K562 (cell line): ENCODE measurements around the gene SLC24A1. TPM values are rescaled to one million over a fixed set of nuclear protein-coding genes. Genes with fewer than 3 reads are reported as not detected.

Experiments
- ATAC-seq: fragments of 200-7000 bp; cut with Tn5 transposase; 3 replicates; pipeline ENCODE4 v1.9.1; 2020; ENCODE audit warnings: moderate library complexity
- BruUV-seq: library from RNA; stranded (reverse); fragments of 400-500 nt; replicated peaks from 2 replicates; lab custom pipeline; 2021; lab: Mats Ljungman, UMichigan
- CTCF ChIA-PET: fragments of 300-600 bp; formaldehyde crosslinking; extraction: SDS; loops from one replicate; lab custom pipeline; 2021; ENCODE audit warnings: low intra/inter-chr PET ratio; lab: Yijun Ruan, JAX
- POLR2A ChIA-PET: fragments of 300-600, 350-650 bp; sonication (Branson Sonifier 250); formaldehyde crosslinking; extraction: SDS; loops from one replicate; lab custom pipeline; 2021; ENCODE audit warnings: antibody characterized with exemption, inconsistent platforms; lab: Yijun Ruan, JAX
- DNase-seq, 4 experiments: peaks; one replicate each; pipeline versions ENCODE4 v3.0.0 to v3.0.0-alpha.2; 2011 to 2018; ENCODE audit warnings: low spot score in 3 of 4, mixed read lengths in 3 of 4; ENCODE audit errors: extremely low read depth in 1 of 4
- FAIRE-seq: peaks from 2 replicates; lab custom pipeline; 2011; peaks lifted over from hg19 to GRCh38; lab: Jason Lieb, UNC
- H2AFZ ChIP-seq: 2 replicates; pipeline ENCODE4 v1.6.0; 2011; ENCODE audit warnings: low read depth, low read length, control low read depth, inconsistent platforms
- H3K27ac ChIP-seq: fragments of 200-600 bp; 3 replicates; pipeline ENCODE4 v1.8.0; 2011; ENCODE audit warnings: low read depth, mild to moderate bottlenecking, control low read depth, inconsistent platforms, low read length, moderate library complexity, mixed read lengths; ENCODE audit errors: extremely low read depth
- H3K27me3 ChIP-seq, 2 experiments: fragments of 300-600 bp in 1 of 2; 2 replicates in 1 of 2; 3 replicates in 1 of 2; pipeline versions ENCODE4 v1.6.0 to v1.8.0; 2011; ENCODE audit warnings: inconsistent platforms in 2 of 2, low read length in 2 of 2, mild to moderate bottlenecking in 1 of 2, mixed read lengths in 1 of 2, moderate library complexity in 1 of 2; ENCODE audit not compliant: control insufficient read depth in 2 of 2, insufficient read depth in 2 of 2
- H3K36me3 ChIP-seq: fragments of 300-600 bp; 3 replicates; pipeline ENCODE4 v1.8.0; 2011; ENCODE audit warnings: mild to moderate bottlenecking, low read length, inconsistent platforms; ENCODE audit not compliant: control insufficient read depth, insufficient read depth
- H3K4me1 ChIP-seq, 2 experiments: fragments of 200-600 bp in 1 of 2; replicated peaks in 1 of 2; 2 replicates in 1 of 2; 3 replicates in 1 of 2; pipeline versions ENCODE4 v1.5.1 to v1.8.0; 2011; ENCODE audit warnings: inconsistent platforms in 2 of 2, low read length in 2 of 2, mild to moderate bottlenecking in 1 of 2, mixed read lengths in 1 of 2, moderate library complexity in 1 of 2; ENCODE audit not compliant: control insufficient read depth in 2 of 2, insufficient read depth in 2 of 2
- H3K4me2 ChIP-seq: 2 replicates; pipeline ENCODE4 v1.6.1; 2011; ENCODE audit warnings: low read length, control low read depth, inconsistent platforms, mixed read lengths; ENCODE audit not compliant: insufficient read depth
- H3K4me3 ChIP-seq: fragments of 200-600 bp; sonication (generic), shearing (Covaris generic); 2 replicates; pipeline ENCODE4 v1.5.1; 2016; ENCODE audit warnings: control low read depth, inconsistent platforms
- H3K79me2 ChIP-seq: fragments of 200-600 bp; 3 replicates; pipeline ENCODE4 v1.8.0; 2011; ENCODE audit warnings: low read length, inconsistent platforms; ENCODE audit not compliant: control insufficient read depth, insufficient read depth
- H3K9ac ChIP-seq, 2 experiments: 2 replicates each; pipeline versions ENCODE4 v1.6.0 to v1.6.1; 2011; ENCODE audit warnings: low read depth in 2 of 2, low read length in 2 of 2, control low read depth in 1 of 2, inconsistent platforms in 1 of 2, mild to moderate bottlenecking in 1 of 2, mixed read lengths in 1 of 2; ENCODE audit not compliant: insufficient read depth in 1 of 2
- H3K9me1 ChIP-seq: one replicate; pipeline ENCODE4 v1.6.0; 2011; ENCODE audit warnings: inconsistent platforms, mild to moderate bottlenecking, low read length, moderate library complexity; ENCODE audit not compliant: control insufficient read depth, insufficient read depth
- H3K9me3 ChIP-seq: replicated peaks from 2 replicates; pipeline ENCODE4 v1.5.1; 2011; ENCODE audit warnings: low read depth, low read length, inconsistent platforms; ENCODE audit not compliant: control insufficient read depth, insufficient read depth
- H4K20me1 ChIP-seq: replicated peaks from 2 replicates; pipeline ENCODE4 v1.6.1; 2011; ENCODE audit warnings: low read length, inconsistent platforms, mixed read lengths; ENCODE audit not compliant: control insufficient read depth, insufficient read depth
- CREBBP ChIP-seq: IDR thresholded peaks from one replicate; pipeline ENCODE4 v1.6.1; 2012; ENCODE audit warnings: low read depth, mild to moderate bottlenecking, control low read depth, inconsistent platforms, low read length
- CXXC5 ChIP-seq: fragments of 250-450 bp; sonication (Bioruptor Pico); IDR thresholded peaks from 2 replicates; pipeline ENCODE4 v1.8.0; 2022; ENCODE audit warnings: inconsistent platforms, mild to moderate bottlenecking, moderate library complexity
- HLTF ChIP-seq: fragments of 450-650 bp; IDR thresholded peaks from 2 replicates; pipeline ENCODE4 v1.6.1; 2016
- MAFK ChIP-seq: IDR thresholded peaks from 2 replicates; pipeline ENCODE4 v1.6.1; 2011; ENCODE audit warnings: low read length, improper control_type of control experiment
- MYBL2 ChIP-seq, 2 experiments: fragments of 450-650 bp in 1 of 2; sonication (generic) in 1 of 2; formaldehyde crosslinking in 1 of 2; IDR thresholded peaks; 2 replicates each; pipeline versions ENCODE4 v1.6.1 to v1.8.1; 2017 to 2022; ENCODE audit warnings: borderline replicate concordance in 1 of 2, inconsistent platforms in 1 of 2, low read depth in 1 of 2, mild to moderate bottlenecking in 1 of 2, missing genetic modification reagents in 1 of 2, moderate library complexity in 1 of 2
- NBN ChIP-seq: fragments of 450-650 bp; IDR thresholded peaks from 2 replicates; pipeline ENCODE4 v1.6.1; 2016; ENCODE audit warnings: low read depth, mild to moderate bottlenecking
- NUFIP1 ChIP-seq: fragments of 450-650 bp; IDR thresholded peaks from 2 replicates; pipeline ENCODE4 v1.6.1; 2018; ENCODE audit not compliant: partially characterized antibody
- POLR2A ChIP-seq: fragments of 450-650 bp; conservative IDR thresholded peaks from 2 replicates; pipeline ENCODE4 v1.6.1; 2016
- PRDM10 ChIP-seq: fragments of 450-650 bp; IDR thresholded peaks from 2 replicates; pipeline ENCODE4 v1.6.1; 2018; ENCODE audit not compliant: partially characterized antibody
- PTTG1 ChIP-seq: fragments of 450-650 bp; IDR thresholded peaks from 2 replicates; pipeline ENCODE4 v1.6.1; 2016; ENCODE audit warnings: low read depth, mild to moderate bottlenecking, missing genetic modification characterization, missing compliant biosample characterization
- RNF2 ChIP-seq: sonication (generic); IDR thresholded peaks from 2 replicates; pipeline ENCODE4 v1.6.1; 2016
- XRCC3 ChIP-seq: fragments of 450-650 bp; IDR thresholded peaks from 2 replicates; pipeline ENCODE4 v1.6.1; 2017; ENCODE audit warnings: mild to moderate bottlenecking, moderate library complexity
- ZNF511 ChIP-seq: sonication (generic); formaldehyde crosslinking; IDR thresholded peaks from 2 replicates; pipeline ENCODE4 v1.8.0; 2022; ENCODE audit warnings: mild to moderate bottlenecking, missing genetic modification reagents
- WGBS: fragments of 100-300 bp; shearing (Covaris generic); methylation state at CpG from one replicate; pipeline ENCODE4 v1.1.6; 2016; ENCODE audit warnings: low coverage, mixed read lengths; ENCODE audit not compliant: insufficient coverage; ENCODE audit errors: missing lambda C conversion rate; 5-methylcytosine and 5-hydroxymethylcytosine counted together
- in situ Hi-C: fragments of 300-500 bp; cut with MboI; formaldehyde crosslinking; loops from 4 replicates; pipeline ENCODE4 v1.15.0; 2018; ENCODE audit warnings: inconsistent platforms, mixed read lengths
- intact Hi-C: fragments of 100-400 bp; cut with micrococcal nuclease; formaldehyde crosslinking; loops from 2 replicates; pipeline ENCODE4 v1.14.2; 2022
- polyA plus RNA-seq, 8 experiments: library from polyadenylated mRNA; depleted of rRNA in 4 of 8; stranded (reverse) in 5 of 8; unstranded in 3 of 8; fragments of >200 nt; fragmentation: Nextera tagmentation in 2 of 8; fragmentation: Illumina TruSeq in 1 of 8; extraction: Ambion mirVana in 2 of 8; extraction: Trizol in 1 of 8; gene quantifications; 2 replicates each; pipeline versions ENCODE4 v1.2.1 to v1.2.3, GENCODE V29; 2011 to 2014; ENCODE audit warnings: inconsistent platforms in 1 of 8, missing spikeins in 1 of 8
- total RNA-seq, 7 experiments: library from RNA; depleted of rRNA in 6 of 7; stranded (reverse); fragments of >200 nt in 6 of 7; fragmentation: Illumina TruSeq in 2 of 7; extraction: Trizol in 2 of 7; gene quantifications; 2 replicates each; pipeline versions ENCODE4 v1.2.1 to v1.2.3, GENCODE V29; 2011 to 2021; ENCODE audit warnings: low replicate concordance in 1 of 7

The SLC24A1 gene
- total and polyA plus RNA-seq, 9 of the 15 experiments (the other 6 are each of a cell fraction or from before 2014, with no cell fraction given), result 3.1 to 8.2 (median 5.5) TPM

GRCh38 chr15:65576664-65577063, 45.1 kb upstream of the SLC24A1 start:
- FAIRE-seq, result peak; percentile 29
- POLR2A ChIA-PET, result interaction anchor here (0.7 kb wide), 1 partner anchor 1067 kb away, joined by 3 read pairs; no protein-coding TSS in a partner anchor

More at GRCh38 chr15:65576664-65577063, 45.1 kb upstream of the SLC24A1 start:
- Histone ChIP-seq H2AFZ (no peak overlapping the region), H3K9me3 (no peaks in the 10 kb centered on the region), H3K36me3 (peaks cover 85% of the 10 kb centered on the region), H3K4me2 (no peak overlapping the region), H3K79me2 (no peaks in the 10 kb centered on the region), H3K9me1 (no peaks in the 10 kb centered on the region), H3K4me1 (no peaks in the 10 kb centered on the region), H3K4me3 (no peak overlapping the region), H3K27me3 (no peaks in the 10 kb centered on the region), H3K27ac (no peak overlapping the region), H4K20me1 (no peaks in the 10 kb centered on the region), H3K9ac (no peak overlapping the region)
- intact Hi-C loops (loop anchor here (10.0 kb wide), 1 partner anchor 172 kb away; no protein-coding TSS in a partner anchor), in situ Hi-C loops (no loop called here)
- BruUV-seq, result no TSS peak
- ATAC-seq (no peak), DNase-seq (no peak)
- 100% methylated on average over 1 of the region's 1 CpG for WGBS
- CTCF ChIA-PET, result interaction anchor here (0.6 kb wide), 1 partner anchor 172 kb away, joined by 3 read pairs; no protein-coding TSS in a partner anchor
- TF ChIP-seq NUFIP1 (no peak), MAFK (no peak), RNF2 (no peak), CREBBP (no peak), CXXC5 (no peak), MYBL2 (IDR thresholded peaks at IDR 0.05; ENCODE audit: low read depth) (no peak), MYBL2 (CRISPR knock-in tag; IDR thresholded peaks at IDR 0.05; ENCODE audit: borderline replicate concordance) (no peak), XRCC3 (no peak), NBN (no peak), PTTG1 (tag) (no peak), PRDM10 (no peak), POLR2A (no peak), HLTF (no peak), ZNF511 (CRISPR knock-in tag) (no peak)
